HS-27A (cell line): ENCODE measurements around the gene ERMP1.
"Not testable (repeated sequence)": the region's sequence is repeated elsewhere in the genome, so short reads cannot be mapped to it uniquely, and the experiment has no call there.

Source experiments
- DNase-seq: peaks from one replicate; pipeline ENCODE4 v3.0.0-alpha.2; 2012; ENCODE audit warnings: low read depth, missing footprints

ERMP1 gene, protein sequence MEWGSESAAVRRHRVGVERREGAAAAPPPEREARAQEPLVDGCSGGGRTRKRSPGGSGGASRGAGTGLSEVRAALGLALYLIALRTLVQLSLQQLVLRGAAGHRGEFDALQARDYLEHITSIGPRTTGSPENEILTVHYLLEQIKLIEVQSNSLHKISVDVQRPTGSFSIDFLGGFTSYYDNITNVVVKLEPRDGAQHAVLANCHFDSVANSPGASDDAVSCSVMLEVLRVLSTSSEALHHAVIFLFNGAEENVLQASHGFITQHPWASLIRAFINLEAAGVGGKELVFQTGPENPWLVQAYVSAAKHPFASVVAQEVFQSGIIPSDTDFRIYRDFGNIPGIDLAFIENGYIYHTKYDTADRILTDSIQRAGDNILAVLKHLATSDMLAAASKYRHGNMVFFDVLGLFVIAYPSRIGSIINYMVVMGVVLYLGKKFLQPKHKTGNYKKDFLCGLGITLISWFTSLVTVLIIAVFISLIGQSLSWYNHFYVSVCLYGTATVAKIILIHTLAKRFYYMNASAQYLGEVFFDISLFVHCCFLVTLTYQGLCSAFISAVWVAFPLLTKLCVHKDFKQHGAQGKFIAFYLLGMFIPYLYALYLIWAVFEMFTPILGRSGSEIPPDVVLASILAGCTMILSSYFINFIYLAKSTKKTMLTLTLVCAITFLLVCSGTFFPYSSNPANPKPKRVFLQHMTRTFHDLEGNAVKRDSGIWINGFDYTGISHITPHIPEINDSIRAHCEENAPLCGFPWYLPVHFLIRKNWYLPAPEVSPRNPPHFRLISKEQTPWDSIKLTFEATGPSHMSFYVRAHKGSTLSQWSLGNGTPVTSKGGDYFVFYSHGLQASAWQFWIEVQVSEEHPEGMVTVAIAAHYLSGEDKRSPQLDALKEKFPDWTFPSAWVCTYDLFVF

DNA sequence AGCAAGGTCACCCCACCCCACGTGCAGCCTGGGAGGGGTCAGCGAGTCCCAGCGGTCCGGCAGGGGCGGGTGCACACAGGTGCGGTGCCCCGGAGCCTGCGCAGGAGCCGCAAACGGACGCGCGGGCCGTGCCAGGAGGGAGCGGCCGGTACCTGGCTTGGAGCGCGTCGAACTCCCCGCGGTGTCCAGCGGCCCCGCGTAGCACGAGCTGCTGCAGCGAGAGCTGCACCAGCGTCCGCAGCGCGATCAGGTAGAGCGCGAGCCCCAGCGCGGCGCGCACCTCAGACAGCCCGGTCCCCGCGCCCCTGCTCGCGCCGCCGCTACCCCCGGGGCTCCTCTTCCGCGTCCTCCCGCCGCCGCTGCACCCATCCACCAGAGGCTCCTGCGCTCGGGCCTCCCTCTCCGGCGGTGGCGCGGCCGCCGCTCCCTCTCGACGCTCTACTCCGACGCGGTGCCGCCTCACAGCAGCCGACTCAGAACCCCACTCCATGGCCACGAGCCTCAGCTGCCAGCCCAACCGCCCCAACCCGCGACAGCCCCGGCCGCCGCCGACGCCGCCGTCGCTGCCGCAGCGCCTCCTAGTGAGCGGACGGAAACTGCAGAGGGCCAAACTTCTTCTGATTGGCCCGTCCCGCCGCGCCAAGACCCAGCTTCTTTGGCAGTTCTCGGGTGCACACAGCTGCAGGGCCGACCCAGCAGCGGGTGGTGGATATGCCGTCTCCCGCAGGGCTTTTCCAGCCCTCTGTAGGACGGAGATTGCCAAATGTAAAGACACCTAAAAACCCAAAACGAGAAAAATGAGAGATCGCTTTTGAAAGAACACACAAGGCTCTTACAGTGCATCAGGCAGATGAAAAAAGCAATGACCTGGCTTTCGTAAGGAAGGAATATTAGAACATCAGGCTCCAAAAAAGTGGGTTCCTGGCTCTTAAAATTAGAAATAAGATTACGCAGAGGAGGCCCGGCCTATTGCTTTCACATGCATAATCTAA lies at the start of gene ERMP1:
Gene ERMP1 (minus strand): TSS at position 580 of the 992 bp plus-strand sequence. CDS start 90 bp downstream, at position 490.
- peak; percentile 36 for DNase-seq

DNA sequence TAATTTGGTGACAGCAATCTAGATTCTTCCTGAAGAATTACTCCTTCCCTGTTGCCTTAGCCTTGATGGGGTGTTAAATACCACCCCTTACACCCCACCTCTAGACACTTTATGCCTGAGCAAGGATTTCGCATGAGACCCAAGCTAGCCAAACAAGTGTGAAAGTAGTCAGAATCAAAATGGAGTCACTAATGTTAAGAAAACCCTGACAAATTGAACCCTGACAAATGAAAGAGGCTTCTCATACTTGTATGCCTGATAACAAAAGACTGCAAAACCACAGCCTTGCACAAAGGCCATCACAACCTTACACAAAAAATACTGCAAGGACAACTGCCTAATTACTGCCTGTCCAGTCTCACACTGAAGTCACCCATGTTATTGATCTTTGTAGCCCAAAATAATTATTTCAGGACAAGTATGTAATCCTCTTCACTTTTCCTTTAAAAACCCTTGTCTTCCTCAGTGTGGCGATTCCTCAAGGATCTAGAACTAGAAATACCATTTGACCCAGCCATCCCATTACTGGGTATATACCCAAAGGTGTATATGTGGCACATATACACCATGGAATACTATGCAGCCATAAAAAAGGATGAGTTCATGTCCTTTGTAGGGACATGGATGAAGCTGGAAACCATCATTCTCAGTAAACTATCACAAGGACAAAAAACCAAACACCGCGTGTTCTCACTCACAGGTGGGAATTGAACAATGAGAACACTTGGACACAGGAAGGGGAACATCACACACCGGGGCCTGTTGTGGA lies 49.5 kb upstream of the ERMP1 start:
- not testable (repeated sequence) for DNase-seq

DNA sequence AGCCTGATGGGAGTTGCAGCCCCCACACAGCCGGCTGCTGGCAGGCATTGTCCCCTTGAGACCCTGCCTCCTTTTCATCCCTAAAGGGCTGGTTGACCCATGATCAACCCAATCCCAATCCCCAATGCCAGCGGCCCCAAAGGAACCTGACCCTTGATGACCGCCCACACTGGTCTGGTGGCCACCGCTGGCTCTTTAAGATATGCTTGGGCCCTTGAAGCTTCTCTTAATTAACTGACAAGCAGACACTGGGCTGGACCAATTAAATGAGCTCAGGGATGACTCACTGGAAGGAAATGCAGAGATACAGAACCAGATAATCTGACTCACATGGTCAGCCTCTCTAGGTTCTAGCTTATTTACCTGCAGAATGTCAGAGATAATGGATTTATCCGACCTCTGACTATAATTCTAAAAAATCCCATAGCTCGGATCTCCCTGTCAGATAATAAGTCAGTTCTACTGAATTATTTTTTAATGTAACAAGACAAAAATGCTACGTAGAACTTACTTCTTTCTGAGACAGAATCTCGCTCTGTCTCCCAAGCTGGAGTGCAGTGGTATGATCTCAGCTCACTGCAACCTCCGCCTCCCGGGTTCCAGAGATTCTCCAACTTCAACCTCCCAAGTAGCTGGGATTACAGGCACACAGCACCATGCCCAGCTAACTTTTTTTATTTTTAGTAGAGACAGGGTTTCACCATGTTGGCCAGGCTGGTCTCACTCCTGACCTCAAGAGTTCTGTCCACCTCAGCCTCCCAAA lies 46.7 kb upstream of the ERMP1 start:
- no peak for DNase-seq

DNA sequence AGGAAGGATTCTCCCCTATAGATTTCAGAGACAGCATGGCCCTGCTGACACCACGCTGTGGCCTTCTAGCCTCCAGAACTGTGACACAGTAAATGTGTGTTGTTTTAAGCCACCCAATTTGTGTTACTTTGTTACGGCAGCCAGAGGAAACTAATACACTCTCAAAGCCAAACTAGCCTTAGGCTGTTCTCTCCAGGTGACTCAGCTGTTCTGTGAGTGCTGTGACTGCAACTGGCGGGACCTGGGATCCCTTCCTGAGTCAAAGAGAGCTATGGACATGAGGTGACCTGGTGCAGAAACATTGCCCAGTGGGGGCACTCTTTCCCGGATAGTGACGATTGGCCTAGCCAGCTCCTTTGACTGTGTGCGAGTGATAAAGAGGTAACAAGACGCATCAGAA lies 43.8 kb upstream of the ERMP1 start:
- no peak for DNase-seq

DNA sequence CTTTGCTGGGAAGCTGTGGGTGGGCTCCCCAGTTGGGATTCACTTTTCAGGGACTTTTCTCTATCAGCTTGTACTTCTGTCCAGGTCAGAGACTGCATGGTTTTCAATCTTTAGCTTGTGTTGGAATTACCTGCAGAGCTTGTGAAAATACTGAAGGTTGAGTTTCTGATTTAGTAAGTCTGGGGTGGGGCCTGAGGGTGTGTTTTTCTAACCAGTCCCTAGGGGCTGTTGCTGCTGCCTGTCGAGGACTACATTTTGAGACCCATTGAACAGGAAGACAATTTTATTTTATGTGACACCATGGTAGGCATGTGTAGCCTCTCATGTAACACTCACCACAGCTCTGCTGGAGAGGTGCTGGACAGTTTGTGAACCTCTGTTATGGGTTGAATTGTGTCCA lies 43.1 kb upstream of the ERMP1 start:
- DNase-seq, result no peak

DNA sequence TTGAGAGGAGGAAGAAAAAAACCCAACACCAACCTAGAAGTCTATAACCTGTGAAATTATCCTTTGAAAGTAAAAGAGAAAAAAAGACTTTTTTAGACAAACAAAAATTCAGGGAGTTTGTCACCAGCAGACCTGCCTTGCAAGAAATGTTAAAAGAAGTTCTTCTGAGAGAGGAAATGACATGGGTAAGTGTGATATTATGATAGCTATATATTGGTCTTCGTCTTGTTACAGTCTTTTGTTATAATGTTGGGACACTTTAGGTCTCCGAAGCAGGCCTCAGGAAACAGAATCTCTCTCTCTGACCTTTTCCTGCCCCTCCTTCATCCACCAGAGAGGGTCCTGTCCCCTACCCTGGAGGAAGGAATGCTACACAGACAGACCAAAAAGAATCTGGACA lies 41.1 kb upstream of the ERMP1 start:
- no peak for DNase-seq

DNA sequence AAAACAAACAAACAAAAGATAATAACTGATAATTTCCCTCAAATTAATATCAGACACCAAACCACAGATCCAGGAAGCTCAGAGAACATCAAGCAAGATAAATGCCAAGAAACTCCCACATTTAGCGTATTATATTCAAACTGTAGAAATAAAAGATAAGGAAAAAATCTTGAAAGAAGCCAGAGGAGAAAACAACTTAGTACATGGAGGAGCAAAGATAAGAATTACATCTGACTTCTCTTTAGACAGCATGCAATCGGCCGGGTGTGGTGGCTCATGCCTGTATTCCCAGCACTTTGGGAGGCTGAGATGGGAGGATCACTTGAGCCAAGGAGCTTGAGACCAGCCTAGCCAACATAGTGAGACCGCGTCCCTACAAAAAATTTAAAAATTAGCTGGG lies 40.5 kb upstream of the ERMP1 start:
- no peak for DNase-seq

DNA sequence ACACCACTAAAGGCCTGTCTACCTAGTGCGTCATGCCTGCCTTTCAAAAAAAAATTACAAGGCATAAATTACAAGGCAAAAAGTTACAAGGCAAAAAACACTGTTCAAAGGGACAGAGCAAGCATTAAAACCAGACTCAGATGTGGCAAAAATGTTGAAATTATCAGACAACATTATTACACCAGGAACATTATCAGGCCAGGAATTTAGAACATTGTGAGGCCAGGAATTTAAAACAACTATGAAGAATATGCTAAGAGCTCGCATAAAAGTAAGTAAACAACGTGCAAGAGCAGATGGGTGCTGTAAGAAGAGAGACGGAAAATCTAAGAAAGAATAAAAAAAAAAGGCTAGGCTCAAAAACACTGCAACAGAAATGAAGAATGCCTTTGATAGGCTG lies 39.6 kb upstream of the ERMP1 start:
- DNase-seq, result no peak

DNA sequence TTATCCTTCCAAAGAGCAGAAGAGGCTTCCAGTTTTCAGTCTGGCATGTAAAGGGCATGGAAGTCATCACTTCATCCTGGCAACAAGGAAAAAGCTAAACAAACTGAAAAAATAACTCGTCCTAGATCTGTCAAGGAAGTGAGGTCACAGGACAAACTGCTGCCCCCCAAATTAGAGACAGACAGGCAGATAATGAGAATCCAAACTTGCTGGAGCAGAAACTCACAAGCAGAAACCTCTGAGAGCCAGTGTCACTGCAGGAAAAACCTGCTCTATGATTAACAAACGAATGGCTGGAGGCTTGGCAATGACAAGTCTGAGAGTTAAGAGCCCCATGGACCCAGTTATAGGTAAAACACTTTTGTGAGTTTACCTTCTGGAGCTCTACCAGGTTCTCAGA lies 38.9 kb upstream of the ERMP1 start:
- no peak for DNase-seq

DNA sequence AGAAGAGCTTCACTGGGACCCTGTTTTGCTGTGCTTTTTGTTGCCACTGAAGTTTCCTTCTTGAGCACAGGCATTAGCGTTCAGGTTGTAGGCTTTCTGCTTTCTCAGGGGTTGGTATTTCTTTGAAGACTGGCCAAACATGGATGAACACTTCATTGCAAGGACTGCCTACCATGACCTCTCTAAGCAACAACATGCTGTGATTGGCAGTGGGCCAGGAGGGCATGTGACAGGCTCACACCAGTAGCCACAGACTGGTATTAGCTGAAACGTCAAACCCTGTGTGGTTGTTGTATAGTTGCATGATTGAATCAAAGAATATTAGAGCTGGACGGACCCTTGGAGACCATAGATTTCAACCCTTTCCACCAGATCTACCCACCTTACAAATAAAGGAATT lies 37.8 kb upstream of the ERMP1 start:
- no peak for DNase-seq

DNA sequence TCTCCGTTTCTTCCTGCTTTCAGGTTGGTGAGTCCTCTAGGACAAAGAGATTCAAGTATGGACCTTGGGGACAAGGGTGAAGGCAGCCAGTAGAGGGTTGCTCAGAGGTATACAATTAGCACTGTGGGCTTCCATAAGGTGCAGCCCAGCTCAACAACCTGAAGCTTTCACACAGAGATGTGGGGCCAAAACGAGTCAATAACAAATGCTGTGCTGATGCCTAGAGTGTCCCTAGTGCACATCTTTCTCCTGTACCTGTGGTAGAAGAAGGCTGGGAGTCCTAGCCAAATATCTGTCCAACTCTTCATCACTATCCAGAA lies 37.1 kb upstream of the ERMP1 start:
- no peak for DNase-seq

DNA sequence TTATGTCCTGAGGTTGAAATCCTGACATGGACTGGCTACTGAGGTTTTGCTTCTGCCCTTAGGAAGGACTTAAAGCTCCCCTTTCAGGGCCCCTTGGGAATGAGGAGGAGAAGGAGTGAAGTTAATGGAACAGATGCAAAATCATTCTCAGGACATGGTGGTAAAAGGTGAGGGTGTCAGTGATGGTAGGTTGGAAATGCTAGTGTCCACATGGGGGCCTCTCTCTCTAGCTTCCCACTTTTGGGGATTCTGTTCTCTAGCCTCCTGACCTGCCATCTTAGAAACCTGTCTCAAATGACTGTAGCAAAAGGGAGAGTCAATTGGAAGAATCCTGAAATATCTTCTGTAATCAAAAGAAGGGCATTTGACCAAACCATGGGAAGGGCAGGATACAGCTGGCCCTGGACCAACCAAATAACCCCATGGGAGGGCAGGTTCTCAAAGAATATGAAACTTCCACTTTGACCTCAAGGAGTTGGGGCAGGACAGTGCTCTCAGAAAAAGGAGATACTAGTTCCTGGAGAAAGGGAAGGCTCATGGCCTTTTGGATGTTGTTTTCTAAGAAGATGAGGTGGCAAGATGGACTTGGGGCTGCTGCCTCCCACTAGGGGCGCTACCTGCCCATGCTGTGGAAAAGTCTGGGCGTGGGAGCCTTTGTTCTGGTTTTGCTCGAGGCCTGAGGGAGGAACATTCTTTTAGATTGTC lies 36.5 kb upstream of the ERMP1 start:
- DNase-seq, result no peak

DNA sequence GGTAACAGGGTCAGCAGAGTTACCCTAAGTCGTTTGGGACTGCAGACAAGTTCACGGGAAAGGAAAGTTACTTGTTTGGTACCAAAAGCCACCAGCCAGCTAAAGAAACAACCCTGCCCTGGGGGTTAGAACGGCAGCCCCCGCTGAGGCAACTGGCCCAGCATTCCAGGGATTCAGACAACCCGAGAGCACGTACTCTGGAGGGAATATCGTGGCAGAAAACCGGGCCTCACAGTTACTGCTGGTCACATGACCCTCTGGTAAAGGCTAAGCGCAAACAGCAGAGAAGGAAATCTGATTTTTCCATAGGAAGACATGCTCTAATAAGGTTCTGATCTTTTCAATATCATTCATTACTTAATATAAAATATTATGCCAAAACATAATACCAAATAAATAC lies 35.3 kb upstream of the ERMP1 start:
- no peak for DNase-seq

DNA sequence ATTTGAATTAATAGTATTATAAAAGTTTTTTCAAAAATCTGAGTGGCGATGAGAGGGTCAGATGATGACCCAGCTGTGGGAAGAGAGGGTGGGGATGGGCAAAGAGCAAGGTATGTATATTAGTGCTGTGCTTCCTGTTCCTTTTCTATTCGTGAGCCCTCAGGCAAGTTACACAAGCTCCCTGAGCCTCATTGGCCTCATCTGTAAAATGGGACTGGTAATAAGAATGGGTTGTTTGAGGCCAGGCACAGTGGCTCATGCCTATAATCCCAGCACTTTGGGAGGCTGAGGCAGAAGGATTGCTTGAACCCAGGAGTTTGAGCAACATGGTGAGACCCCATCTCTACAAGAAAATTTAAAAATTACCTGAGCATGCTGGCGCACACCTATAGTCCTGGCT lies 33.8 kb upstream of the ERMP1 start:
- no peak for DNase-seq

DNA sequence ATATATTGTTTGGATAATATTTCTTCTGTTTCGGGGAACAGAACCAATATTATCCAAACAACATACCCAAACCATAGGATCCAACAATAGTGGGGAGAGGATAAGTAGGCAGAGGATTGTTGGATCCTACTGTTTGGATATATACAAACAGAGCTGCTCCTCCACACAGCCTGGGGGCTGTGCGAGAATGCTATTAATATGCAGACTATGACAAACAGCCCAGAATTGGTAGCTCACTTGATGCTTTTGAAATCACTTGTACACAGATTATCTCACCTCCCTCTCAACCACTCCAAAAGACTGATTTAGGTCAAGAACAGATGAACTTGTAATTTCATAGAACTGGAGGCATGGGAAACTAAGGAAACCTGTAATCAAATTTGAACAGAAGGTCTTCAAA lies 33.4 kb upstream of the ERMP1 start:
- no peak for DNase-seq

DNA sequence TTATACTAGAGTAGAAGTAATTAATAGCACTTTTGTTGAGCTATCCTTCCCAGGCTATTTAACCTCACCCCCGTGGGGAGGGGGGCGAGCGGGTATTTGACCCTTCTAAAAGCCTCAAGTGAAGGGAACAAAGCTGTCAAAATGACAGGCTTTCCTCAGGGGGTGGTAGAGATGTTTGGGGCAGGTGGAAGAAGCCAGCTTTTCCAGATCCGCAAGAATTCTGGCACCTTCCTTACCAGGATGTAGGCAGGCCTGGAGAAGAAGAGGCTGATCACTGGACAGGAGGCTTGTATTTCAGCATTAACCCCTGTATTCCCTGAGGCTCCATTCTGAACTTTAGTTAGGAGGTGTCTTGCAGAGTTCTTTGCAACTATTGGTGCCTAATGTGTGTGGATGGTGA lies 31.5 kb upstream of the ERMP1 start:
- DNase-seq, result no peak

DNA sequence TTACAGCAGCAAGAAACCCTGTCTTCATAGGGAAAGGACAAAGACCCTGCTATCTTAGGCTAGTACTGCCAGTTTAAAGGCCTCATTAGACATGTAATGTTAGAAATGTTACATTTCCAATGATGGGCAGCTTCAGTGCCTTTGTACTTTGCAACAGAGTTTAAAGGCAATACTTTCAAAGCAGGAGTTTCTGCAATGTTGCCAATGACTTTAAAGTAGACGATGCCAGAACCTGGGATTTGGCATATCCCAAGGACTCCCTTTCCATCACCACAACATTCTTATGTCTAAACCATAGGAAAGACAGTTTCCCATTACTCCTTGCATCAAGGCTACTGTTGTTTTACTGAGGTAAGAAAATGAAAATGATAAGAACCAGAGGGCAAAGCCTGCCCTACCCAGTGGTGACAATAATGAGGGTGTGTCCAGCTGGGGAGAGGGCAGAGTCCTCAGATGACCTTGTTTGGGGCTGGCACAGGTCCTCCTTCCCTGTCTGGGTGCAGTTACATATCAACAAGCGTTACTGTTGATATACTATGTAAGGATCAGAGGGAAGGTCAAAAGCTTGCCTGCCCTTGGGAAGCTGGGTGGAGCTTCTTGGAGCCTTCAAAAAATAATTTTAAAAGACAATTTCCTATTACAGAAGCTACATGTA lies 30.3 kb upstream of the ERMP1 start:
- no peak for DNase-seq

DNA sequence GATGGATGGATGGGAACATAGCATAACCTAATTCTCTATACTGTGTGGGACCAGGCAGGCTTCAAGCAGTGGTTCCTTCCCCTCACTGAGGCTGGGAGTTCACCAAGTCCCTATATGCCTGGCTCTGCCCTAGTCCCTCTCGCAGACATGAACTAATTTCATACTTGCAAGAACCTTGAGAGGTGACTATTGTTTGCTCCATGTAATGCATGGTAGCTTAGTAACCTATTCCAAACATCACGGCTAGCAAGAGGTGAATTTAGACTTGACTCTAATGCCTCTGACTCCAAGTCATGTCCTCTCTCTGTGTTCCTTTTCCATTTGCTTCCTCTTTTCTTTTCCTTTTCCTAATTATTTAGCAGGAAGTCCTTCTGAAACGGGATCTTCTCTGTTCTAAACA lies 25.9 kb upstream of the ERMP1 start:
- DNase-seq, result no peak

DNA sequence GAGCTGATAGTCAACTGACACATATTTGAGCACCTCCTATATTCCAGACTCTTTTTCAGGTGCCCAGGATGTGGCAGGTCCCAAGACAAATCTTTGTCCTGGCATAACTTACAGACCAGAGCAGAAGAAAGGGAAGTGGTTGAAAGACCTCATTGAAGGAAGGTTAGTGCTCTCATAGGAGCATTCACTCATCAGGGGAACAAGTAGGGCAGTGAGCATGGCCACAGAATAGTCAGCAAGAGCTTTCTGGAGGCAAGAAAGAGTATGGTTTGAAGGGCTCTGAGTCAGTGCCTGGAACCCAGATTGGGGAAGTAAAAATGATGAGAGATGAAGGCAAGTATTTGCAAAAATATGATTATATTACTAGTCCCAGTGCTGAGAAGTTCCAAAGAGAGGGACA lies 25.0 kb upstream of the ERMP1 start:
- DNase-seq, result no peak
